Measurements from ENCODE around the gene DDX39A.

- TF ChIP-seq, protein P1, sequence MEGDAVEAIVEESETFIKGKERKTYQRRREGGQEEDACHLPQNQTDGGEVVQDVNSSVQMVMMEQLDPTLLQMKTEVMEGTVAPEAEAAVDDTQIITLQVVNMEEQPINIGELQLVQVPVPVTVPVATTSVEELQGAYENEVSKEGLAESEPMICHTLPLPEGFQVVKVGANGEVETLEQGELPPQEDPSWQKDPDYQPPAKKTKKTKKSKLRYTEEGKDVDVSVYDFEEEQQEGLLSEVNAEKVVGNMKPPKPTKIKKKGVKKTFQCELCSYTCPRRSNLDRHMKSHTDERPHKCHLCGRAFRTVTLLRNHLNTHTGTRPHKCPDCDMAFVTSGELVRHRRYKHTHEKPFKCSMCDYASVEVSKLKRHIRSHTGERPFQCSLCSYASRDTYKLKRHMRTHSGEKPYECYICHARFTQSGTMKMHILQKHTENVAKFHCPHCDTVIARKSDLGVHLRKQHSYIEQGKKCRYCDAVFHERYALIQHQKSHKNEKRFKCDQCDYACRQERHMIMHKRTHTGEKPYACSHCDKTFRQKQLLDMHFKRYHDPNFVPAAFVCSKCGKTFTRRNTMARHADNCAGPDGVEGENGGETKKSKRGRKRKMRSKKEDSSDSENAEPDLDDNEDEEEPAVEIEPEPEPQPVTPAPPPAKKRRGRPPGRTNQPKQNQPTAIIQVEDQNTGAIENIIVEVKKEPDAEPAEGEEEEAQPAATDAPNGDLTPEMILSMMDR (IDR thresholded peaks at IDR 0.05) = no peak
- TF ChIP-seq POLR2A (IDR thresholded peaks at IDR 0.05) = no peak
Measured at GRCh38 chr19:14442891-14443631, 23.9 kb upstream of the DDX39A start.
